Ishikawa (cell line): ENCODE data around the gene SFXN2.

ENCODE experiments used
- CEBPB ChIP-seq: IDR thresholded peaks from 2 replicates; pipeline ENCODE4 v1.6.1; 2012
- EGR1 ChIP-seq: IDR thresholded peaks from 2 replicates; pipeline ENCODE4 v1.6.1; 2012
- EP300 ChIP-seq: IDR thresholded peaks from 2 replicates; pipeline ENCODE4 v1.6.1; 2012; ENCODE audit warnings: borderline replicate concordance
- REST ChIP-seq: IDR thresholded peaks from 2 replicates; pipeline ENCODE4 v1.6.1; 2012; ENCODE audit warnings: low read depth, mild to moderate bottlenecking
- YY1 ChIP-seq: IDR thresholded peaks from 2 replicates; pipeline ENCODE4 v1.6.1; 2012; ENCODE audit warnings: low read depth
- ZBTB7A ChIP-seq: IDR thresholded peaks from 2 replicates; pipeline ENCODE4 v1.6.1; 2012; ENCODE audit warnings: low read depth

DNA sequence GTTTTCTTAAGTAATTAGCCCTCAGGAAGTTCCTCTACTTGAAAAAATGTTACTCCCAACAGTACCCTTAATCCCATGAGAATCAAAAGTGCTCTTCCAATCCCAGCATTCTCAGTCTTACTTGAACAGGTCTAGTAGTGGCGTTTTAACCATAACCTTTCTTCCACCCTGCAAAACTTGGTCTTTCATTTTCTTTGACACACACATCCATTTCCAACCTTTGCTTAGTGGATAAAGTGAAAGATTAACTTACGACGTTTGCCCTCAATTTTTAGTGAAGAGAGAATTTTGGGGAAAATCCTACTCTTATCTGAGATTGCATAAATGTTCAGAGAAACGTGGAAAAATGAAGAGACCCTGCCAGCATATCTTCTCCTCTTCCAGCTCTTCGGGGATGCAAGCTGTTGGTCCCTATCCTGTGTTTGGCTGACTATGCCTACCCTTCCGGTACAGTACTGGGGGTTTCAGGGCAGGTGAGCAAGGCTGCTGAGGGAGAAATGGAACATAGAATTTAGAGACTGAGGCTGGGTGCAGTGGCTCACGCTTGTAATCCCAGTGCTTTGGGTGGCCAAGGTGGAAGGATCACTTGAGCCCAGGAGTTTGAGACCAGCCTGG, 48.1 kb downstream of the SFXN2 start:
- no peak for TF ChIP-seq EP300
- TF ChIP-seq EGR1: no peak
- no peak for TF ChIP-seq YY1
- TF ChIP-seq CEBPB: no peak
- TF ChIP-seq REST: no peak
- TF ChIP-seq ZBTB7A: no peak
